Activated CD4-positive, alpha-beta T cell treated with anti-CD3 and anti-CD28 coated beads for 1 hour (primary cell): ENCODE measurements around the gene PTAR1.
"Not testable (repeated sequence)": the region's sequence is repeated elsewhere in the genome, so short reads cannot be mapped to it uniquely, and the experiment has no call there.

ENCODE experiments used
- DNase-seq: peaks from one replicate; pipeline ENCODE4 v3.0.0-alpha.2; 2020

Gene PTAR1

DNA sequence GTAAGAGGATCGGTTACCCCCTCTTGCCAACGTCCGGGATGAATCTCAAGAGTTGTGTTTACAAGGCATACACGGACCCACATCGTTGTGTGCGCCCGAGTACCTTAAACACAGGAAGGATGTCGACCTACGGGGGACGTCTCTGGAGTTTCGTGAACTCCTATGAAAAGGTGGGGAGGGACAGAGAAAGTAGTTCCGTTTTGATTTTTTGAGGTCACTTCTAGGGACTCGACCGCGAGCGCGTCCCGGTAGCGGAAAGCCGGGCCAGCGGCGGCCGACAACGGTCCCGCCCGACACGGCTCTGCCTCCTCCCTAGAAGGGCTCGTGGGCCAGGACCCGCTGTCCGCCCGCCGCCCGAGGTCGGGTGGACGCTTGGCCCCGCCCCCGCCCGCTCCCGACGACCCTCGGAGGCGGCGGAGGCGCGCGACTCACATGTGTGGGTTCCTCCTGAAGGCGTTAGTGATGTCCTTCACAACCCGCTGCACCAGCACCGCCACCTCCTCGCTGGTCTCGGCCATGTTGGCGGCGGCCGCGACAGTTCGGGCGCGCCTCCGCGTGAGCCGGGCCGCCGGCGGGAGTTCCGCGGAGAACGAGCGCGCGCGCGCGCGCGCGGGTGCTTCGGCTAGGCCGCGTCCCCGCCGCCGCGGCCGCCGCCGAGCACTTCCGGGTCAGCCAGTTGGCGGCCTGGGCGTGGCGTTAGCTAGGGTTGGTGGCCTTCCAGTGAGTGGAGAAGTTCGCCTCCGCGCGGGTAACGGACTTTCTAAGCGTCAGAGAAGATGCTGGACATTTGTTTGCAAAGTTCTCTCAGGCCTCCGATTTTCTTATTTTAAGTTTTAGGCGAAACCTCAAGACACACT lies at the start of gene PTAR1:
PTAR1 (minus strand) TSS at position 591 of the 857 bp plus-strand sequence; CDS start at position 518, 73 bp downstream.
- peak; percentile 85 for DNase-seq

DNA sequence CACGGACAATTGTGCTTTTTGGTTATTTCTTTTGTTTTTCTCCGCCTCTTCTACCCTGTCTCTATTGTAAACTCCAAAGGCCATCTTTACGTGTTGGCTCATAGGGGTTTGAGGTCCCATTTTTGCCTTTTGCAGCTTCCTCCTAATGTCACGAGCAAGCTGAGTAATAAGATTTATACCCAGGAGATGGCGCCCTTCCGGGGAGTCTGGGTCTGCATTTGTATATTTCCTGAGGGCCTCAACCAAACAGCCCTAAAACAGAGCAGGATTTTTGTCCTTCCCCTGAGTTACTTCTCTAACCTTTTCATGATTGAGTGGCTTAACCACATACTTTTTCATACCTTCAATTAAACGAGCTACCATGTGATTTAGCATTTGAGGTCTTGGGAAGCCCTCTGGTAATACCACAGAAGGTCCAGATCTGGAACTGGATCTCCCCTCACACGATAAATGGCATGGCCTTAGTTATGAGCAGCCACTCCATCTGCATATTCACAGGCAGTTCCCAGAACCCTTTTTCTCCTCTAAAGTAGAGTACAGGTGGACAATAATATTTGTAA lies 49.6 kb upstream of the PTAR1 start:
- no peak for DNase-seq

DNA sequence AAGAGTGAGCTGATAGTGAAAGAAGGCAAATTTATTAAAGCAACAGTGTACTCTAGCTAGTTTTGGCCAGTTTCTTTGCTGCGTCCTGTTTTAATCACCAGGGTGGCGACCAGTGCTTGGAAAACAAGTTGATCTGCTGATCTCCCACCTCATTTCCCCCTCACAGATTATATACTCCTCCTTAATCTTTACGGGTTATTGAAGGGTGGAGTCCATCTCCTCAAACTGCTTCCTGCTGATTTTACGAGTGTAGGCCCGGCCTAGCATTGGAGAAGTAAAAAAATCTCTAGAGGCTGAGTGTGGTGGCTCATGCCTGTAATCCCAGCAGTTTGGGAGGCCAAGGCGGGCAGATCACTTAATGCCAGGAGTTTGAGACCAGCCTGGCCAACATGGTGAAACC lies 46.8 kb upstream of the PTAR1 start:
- DNase-seq = no peak

DNA sequence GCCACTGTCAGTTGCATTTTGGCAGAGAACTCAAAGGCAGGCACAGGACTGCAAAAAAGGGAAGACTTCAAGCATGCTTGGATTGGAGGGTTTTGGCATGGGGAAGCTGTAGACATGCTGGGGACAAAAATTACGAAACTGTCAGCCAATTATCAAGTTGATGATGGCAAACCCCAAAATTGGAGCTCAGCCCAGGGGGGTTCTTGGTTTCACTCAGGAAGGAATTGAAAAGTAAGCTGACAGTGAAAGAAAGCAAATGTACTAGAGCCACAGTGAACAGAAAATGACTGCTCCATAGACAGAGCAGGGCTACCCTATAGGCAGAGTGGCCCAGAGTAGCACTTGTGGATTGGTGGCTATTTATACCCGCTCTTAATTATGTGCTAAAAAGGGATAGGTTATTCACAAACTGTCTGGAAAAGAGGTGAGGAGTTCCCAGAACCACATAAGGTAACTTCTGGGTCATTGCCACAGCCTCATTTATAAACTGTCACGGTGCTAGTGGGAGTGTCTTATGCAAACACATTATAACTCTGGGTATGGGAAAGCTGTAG lies 46.2 kb upstream of the PTAR1 start:
- no peak for DNase-seq

GRCh38 chr9:69801989-69802388 lies 42.2 kb upstream of the PTAR1 start:
- DNase-seq = no peak

DNA sequence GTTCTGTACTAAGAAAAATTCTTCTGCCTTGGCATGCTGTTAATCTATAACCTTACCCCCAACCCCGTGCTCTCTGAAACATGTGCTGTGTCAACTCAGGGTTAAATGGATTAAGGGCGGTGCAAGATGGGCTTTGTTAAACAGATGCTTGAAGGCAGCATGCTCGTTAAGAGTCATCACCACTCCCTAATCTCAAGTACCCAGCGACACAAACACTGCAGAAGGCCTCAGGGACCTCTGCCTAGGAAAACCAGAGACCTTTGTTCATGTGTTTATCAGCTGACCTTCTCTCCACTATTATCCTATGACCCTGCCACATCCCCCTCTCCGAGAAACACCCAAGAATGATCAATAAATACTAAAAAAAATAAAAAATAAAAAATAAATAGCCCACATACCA lies 40.2 kb upstream of the PTAR1 start:
- not testable (repeated sequence) for DNase-seq

GRCh38 chr9:69799521-69799920 lies 39.7 kb upstream of the PTAR1 start:
- not testable (repeated sequence) for DNase-seq

DNA sequence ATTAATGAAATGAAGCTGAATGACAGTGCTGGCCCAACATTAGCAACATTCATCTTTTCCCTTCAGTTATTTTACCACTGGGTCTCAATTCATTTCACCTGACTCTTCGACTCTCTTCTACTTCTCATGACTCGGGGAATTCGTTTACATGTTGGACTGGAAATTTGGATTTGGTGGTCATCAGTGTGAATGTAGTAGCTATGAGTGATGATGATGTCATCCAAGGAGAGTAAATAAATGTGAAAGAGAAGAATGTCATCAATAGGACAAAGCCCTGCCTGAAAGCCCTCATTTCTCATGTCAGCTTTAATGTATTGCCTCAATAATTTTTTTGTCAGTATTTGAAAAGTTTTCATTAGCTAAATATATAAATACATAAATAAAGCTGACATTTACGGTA lies 38.9 kb upstream of the PTAR1 start:
- DNase-seq = no peak

GRCh38 chr9:69797675-69798074 lies 37.9 kb upstream of the PTAR1 start:
- no peak for DNase-seq

- no peak for DNase-seq
Measured at GRCh38 chr9:69794356-69794755, 34.5 kb upstream of the PTAR1 start.

- no peak for DNase-seq
Measured at GRCh38 chr9:69785757-69786156, 25.9 kb upstream of the PTAR1 start.

DNA sequence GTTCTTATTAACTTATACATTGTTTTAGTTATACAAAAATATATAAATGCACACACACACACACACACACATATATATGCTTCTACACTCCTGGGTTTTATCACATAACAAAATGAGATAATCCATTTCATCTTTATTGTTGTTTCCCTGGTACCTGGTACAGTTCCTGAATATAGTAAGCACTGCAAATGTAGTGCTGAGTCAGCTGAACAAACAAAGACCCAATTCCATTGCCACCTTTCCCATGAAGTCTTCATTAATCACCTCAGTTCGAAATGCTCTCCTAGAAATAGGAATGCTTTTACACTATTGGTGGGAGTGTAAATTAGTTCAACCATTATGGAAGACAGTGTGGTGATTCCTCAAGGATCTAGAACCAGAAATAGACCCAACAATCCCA lies 13.4 kb upstream of the PTAR1 start:
- DNase-seq = no peak

DNA sequence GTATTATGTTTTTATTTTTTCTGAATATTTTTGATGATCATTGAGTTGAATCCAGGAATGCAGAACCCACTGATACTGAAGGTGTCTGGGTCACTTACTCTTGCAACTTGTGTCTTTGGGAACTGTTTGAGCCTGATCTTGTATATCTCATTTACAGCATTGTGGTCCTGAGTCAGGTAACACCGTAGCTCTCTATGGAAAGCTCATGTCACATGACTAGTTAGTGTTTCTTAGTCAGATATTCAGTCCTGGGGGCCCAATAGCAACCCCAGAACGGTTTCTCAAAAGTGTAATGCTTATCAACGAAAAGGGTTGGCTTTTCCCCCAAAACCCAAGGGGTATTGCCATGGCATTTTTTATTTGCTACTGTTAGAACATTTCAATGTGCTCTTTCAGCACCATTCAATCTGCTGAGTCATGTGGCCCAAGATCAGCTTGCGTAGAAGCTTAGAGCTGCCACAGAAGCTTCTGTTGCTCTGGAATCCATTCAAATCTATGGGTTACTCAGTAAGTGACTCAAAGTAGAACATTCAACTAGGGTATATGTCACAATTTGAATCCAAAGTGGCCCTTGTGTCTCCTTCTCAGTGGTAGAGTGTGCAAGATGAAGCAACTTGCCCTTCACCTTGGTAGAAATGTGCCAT lies 12.1 kb upstream of the PTAR1 start:
- no peak for DNase-seq

DNA sequence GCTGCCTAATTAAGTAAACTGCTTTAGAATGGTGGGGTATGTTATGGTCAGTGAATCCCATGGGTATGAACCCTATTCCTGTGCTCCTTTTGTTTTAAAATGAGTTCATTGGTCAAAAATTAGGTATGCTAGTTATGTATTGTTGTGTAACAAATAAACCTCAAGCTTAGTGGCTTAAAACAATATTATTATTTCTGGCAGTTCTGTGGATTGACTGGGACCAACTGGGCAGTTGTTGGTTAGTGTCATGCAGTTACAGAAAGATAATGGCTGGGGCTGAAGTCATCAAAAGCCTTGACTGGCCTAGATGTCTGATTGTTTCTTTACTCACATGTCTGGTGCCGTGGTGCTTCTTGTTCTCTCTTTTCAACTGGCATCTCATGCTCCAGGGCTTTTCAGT lies 8.9 kb upstream of the PTAR1 start:
- no peak for DNase-seq

DNA sequence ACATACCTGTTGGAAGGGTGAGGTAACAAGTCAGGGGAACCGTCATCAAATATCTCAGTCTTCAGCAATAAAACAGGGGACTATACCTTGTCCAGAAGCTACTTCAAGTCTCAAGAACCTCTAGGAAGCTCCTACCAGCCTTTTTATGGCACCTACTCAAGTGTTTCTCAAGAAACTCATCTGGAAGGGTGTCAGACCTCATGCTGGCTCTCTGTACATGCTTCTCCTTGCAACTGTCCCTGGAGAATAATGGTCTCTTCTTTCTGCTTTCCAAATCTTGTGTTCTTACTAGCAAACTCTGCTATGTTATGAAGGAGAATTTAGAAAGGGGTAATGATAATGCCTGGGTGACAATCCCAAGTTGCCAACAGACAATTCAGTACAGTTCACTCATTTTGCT lies 8.3 kb upstream of the PTAR1 start:
- no peak for DNase-seq

DNA sequence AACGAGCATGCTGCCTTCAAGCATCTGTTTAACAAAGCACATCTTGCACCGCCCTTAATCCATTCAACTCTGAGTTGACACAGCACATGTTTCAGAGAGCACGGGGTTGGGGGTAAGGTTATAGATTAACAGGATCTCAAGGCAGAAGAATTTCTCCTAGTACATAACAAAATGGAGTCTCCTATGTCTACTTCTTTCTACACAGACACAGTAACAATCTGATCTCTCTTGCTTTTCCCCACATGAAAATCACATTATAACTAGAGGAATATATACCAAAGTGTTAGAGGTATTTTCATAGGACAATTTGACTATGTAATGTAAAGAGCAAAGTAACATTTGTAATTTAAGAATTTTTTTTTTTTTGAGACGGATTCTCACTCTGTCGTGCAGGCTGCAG lies 4.1 kb upstream of the PTAR1 start:
- not testable (repeated sequence) for DNase-seq

DNA sequence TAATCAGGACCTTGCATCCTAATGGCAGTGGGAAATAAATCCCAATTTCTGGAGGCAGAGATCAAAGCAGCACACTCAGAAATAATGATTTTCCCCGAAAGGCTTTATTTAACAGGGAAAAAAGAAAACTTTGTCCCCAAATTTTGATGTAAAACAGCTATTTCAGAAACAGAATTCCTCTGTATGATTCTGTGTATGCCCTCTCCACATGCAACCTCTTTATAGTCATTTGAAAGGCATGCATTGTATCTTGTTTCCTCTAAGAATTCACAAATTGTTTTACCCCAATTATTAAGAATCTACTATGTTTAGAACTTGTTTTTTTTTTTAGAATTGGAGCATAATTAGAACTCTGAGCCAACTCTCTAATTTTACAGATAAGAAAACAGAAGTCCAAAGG lies 2.7 kb upstream of the PTAR1 start:
- no peak for DNase-seq

- DNase-seq = no peak
Measured at GRCh38 chr9:69760278-69760610, 433 bp upstream of the PTAR1 start.

- no peak for DNase-seq
Measured at GRCh38 chr9:69759021-69759420, 790 bp downstream of the PTAR1 start.

- DNase-seq = no peak
Measured at GRCh38 chr9:69757996-69758675, 1.7 kb downstream of the PTAR1 start.

GRCh38 chr9:69755205-69755604 lies 4.6 kb downstream of the PTAR1 start:
- DNase-seq = no peak

GRCh38 chr9:69753830-69754229 lies 6.0 kb downstream of the PTAR1 start:
- DNase-seq = no peak

- DNase-seq = no peak
Measured at GRCh38 chr9:69750085-69750484, 9.7 kb downstream of the PTAR1 start.
